Ishikawa (cell line): ENCODE measurements around the gene OSR1.

Experiments
- MAX ChIP-seq: IDR thresholded peaks from 2 replicates; pipeline ENCODE4 v1.6.1; 2012
- RAD21 ChIP-seq: IDR thresholded peaks from 2 replicates; pipeline ENCODE4 v1.6.1; 2012; ENCODE audit warnings: low read depth

- TF ChIP-seq RAD21 (no peak), MAX (no peak)
Measured at GRCh38 chr2:19367326-19367725, 8.9 kb upstream of the OSR1 start.
